Stimulated activated CD4-positive, alpha-beta T cell treated with anti-CD3 and anti-CD28 coated beads, Interleukin-12 subunit alpha, Interleukin-12 subunit beta, amount 100 ng/mL, for 48 hours (primary cell): ENCODE results near the gene GTF2H3.

Source experiments
- DNase-seq, 3 donors: peaks; one replicate each; pipeline ENCODE4 v3.0.0-alpha.2; 2020; ENCODE audit warnings: low read depth in 2 of 3, low spot score in 1 of 3

Gene GTF2H3

GRCh38 chr12:123705935-123706334 is 72.3 kb downstream of the GTF2H3 start:
- DNase-seq: no peak

GRCh38 chr12:123707466-123707865 is 73.8 kb downstream of the GTF2H3 start:
- no peak for DNase-seq
